ENCODE measurements around the gene PPFIA4. TPM values are rescaled to one million over a fixed set of nuclear protein-coding genes. Genes with fewer than 3 reads are reported as not detected.

PPFIA4 gene
- total RNA-seq, 1 experiment from 2014 or later = 10.8 TPM

DNA sequence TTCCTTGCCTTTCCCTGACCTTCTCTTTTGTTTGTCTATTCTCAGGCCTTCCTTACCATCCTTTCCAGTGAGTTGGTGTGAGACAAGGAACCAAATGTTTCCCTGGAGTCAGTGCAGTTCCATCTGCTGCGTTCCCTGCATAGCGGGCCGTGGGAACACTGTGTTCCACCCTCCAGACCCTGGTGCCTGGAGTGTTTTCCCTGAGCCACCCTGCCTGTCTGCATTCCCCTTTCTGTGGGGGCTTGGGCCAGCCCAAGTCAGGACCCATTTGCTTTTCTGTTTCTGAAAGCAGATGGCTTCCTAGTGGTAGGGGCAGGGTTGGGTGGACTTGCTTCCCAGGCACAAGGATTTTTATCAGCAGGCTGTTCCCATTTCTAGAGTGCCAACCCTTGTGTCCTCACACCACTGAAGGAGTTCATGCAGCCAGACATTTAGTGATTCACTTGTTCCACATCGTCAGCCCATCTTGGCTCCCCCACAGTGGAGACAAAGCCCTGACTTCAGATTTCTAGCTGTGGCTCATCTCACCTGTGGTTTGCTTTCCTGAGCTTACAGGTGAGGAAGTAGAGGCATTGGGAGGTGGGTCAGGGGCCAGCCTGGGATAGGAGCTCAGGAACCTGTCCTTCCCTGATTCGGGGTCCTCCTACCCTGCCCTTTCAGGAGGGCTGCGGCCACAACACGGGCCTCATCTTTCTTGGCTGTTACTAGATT is 73.7 kb downstream of the PPFIA4 start (continued):
- TF ChIP-seq, protein P1, sequence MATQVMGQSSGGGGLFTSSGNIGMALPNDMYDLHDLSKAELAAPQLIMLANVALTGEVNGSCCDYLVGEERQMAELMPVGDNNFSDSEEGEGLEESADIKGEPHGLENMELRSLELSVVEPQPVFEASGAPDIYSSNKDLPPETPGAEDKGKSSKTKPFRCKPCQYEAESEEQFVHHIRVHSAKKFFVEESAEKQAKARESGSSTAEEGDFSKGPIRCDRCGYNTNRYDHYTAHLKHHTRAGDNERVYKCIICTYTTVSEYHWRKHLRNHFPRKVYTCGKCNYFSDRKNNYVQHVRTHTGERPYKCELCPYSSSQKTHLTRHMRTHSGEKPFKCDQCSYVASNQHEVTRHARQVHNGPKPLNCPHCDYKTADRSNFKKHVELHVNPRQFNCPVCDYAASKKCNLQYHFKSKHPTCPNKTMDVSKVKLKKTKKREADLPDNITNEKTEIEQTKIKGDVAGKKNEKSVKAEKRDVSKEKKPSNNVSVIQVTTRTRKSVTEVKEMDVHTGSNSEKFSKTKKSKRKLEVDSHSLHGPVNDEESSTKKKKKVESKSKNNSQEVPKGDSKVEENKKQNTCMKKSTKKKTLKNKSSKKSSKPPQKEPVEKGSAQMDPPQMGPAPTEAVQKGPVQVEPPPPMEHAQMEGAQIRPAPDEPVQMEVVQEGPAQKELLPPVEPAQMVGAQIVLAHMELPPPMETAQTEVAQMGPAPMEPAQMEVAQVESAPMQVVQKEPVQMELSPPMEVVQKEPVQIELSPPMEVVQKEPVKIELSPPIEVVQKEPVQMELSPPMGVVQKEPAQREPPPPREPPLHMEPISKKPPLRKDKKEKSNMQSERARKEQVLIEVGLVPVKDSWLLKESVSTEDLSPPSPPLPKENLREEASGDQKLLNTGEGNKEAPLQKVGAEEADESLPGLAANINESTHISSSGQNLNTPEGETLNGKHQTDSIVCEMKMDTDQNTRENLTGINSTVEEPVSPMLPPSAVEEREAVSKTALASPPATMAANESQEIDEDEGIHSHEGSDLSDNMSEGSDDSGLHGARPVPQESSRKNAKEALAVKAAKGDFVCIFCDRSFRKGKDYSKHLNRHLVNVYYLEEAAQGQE (IDR thresholded peaks at IDR 0.05; ENCODE audit: low read depth) = no peak
- TF ChIP-seq JUND (IDR thresholded peaks at IDR 0.05) (no peak), SIN3A (IDR thresholded peaks at IDR 0.05; ENCODE audit: low read depth) (no peak), CBX3 (IDR thresholded peaks at IDR 0.05; ENCODE audit: low read depth) (no peak), ZNF274 (IDR thresholded peaks at IDR 0.05; ENCODE audit: low read depth, low read length) (no peak)

DNA sequence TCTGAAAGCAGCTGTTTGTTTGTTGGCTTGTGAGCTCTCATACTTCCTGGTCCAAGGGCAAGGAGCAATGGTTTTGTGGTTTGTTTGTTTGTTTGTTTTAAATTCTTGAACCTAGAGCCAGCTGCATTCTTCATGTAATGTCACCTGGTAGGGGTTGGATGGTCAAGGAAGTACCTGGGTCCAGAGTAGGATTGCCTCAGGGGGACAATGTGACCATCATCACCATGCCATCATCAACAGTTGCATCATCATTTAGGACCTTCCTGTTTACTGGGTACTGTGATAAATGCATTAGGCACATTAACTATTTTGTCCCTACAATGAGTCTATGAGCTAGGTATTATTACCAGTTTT is 74.2 kb downstream of the PPFIA4 start:
- no peak for ATAC-seq
- no peaks in the 10 kb centered on the region for H4K20me1 ChIP-seq (ENCODE audit: insufficient read depth)
- ChIA-PET CTCF (interaction anchor here (1.0 to 1.2 kb wide), 2 partner anchors 16 to 17 kb away, joined by 3 to 5 read pairs; no protein-coding TSS in a partner anchor), POLR2A (no interaction called here), RAD21 (ENCODE audit: low non-redundant PET in 1 of 2, low total read pairs in 2 of 2, uncharacterized antibody in 2 of 2, unreplicated experiment in 2 of 2) (no interaction called here)
- H3K4me1 ChIP-seq (ENCODE audit: control insufficient read depth in 1 of 2, insufficient read depth in 2 of 2, low read length in 2 of 2) = no peaks in the 10 kb centered on the region; a peak in 1 of 4 replicates
- DNase-seq (ENCODE audit: low read depth, low spot score) = no peak
- no peaks in the 10 kb centered on the region for H3K9me2 ChIP-seq (ENCODE audit: insufficient read depth)
- H3K4me3 ChIP-seq (replicated peaks in 1 of 2; ENCODE audit: low read depth in 1 of 2, low read length in 2 of 2) = no peak overlapping the region
- H2AFZ ChIP-seq (ENCODE audit: low read depth, low read length, poor library complexity, severe bottlenecking) = no peak overlapping the region
- no peaks in the 10 kb centered on the region for H3K79me2 ChIP-seq (ENCODE audit: insufficient read depth, low read length)
- intact Hi-C loops (cut with micrococcal nuclease) = no loop called here
- no peak overlapping the region for H3K4me2 ChIP-seq (ENCODE audit: low read length)
- peaks cover 0 to 3% of the 10 kb centered on the region in 2 experiments; a peak in 1 of 4 replicates for H3K9me3 ChIP-seq (ENCODE audit: control insufficient read depth in 1 of 2, insufficient read depth in 1 of 2, low read depth in 1 of 2, low read length in 2 of 2)
- H3K36me3 ChIP-seq (ENCODE audit: control insufficient read depth in 1 of 2, insufficient read depth in 2 of 2, low read length in 2 of 2) = no peaks in the 10 kb centered on the region
- no peak overlapping the region for H3K9ac ChIP-seq (ENCODE audit: low read length)
- BruUV-seq (replicated peaks) = no TSS peak
- no peaks in the 10 kb centered on the region for H3K27me3 ChIP-seq (ENCODE audit: insufficient read depth, low read length)
- no peak overlapping the region for H3K27ac ChIP-seq (ENCODE audit: low read depth, low read length)
- TF ChIP-seq, protein P2, sequence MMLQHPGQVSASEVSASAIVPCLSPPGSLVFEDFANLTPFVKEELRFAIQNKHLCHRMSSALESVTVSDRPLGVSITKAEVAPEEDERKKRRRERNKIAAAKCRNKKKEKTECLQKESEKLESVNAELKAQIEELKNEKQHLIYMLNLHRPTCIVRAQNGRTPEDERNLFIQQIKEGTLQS (IDR thresholded peaks at IDR 0.05) = no peak
- TF ChIP-seq EGR1 (IDR thresholded peaks at IDR 0.05; ENCODE audit: low read depth) (no peak), SIN3A (IDR thresholded peaks at IDR 0.05; ENCODE audit: low read depth) (no peak), YY1 (IDR thresholded peaks at IDR 0.05; ENCODE audit: extremely low read depth, insufficient replicate concordance, low read depth, low read length) (no peak), FOSL1 (IDR thresholded peaks at IDR 0.05; ENCODE audit: low read depth) (no peak), JUND (IDR thresholded peaks at IDR 0.05) (no peak), ELF1 (IDR thresholded peaks at IDR 0.05; ENCODE audit: borderline replicate concordance, low read depth) (no peak), CEBPB (IDR thresholded peaks at IDR 0.05; ENCODE audit: low read depth) (no peak), CBX3 (IDR thresholded peaks at IDR 0.05; ENCODE audit: low read depth) (no peak), SRF (IDR thresholded peaks at IDR 0.05; ENCODE audit: low read depth) (no peak), ZFX (IDR thresholded peaks at IDR 0.05) (no peak), ZNF274 (IDR thresholded peaks at IDR 0.05; ENCODE audit: low read depth, low read length) (no peak)
- TF ChIP-seq, protein P1 (IDR thresholded peaks at IDR 0.05; ENCODE audit: low read depth) = no peak
- TF ChIP-seq, protein P3, sequence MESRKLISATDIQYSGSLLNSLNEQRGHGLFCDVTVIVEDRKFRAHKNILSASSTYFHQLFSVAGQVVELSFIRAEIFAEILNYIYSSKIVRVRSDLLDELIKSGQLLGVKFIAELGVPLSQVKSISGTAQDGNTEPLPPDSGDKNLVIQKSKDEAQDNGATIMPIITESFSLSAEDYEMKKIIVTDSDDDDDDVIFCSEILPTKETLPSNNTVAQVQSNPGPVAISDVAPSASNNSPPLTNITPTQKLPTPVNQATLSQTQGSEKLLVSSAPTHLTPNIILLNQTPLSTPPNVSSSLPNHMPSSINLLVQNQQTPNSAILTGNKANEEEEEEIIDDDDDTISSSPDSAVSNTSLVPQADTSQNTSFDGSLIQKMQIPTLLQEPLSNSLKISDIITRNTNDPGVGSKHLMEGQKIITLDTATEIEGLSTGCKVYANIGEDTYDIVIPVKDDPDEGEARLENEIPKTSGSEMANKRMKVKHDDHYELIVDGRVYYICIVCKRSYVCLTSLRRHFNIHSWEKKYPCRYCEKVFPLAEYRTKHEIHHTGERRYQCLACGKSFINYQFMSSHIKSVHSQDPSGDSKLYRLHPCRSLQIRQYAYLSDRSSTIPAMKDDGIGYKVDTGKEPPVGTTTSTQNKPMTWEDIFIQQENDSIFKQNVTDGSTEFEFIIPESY (IDR thresholded peaks at IDR 0.05; ENCODE audit: extremely low read depth, insufficient replicate concordance, low read length) = no peak
- TF ChIP-seq, protein P4, sequence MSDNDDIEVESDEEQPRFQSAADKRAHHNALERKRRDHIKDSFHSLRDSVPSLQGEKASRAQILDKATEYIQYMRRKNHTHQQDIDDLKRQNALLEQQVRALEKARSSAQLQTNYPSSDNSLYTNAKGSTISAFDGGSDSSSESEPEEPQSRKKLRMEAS (IDR thresholded peaks at IDR 0.05) = no peak

Data from HCT116 (cell line).